Left renal pelvis (tissue), 4 donors: ENCODE measurements around the gene TOLLIP. TPM values are rescaled to one million over a fixed set of nuclear protein-coding genes. Genes with fewer than 3 reads are reported as not detected.
"Not testable (repeated sequence)": the region's sequence is repeated elsewhere in the genome, so short reads cannot be mapped to it uniquely, and the experiment has no call there.

Source experiments
- DNase-seq, 4 donors: peaks; one replicate each; pipeline ENCODE4 v3.0.0-alpha.2; 2013; ENCODE audit warnings: low read depth in 4 of 4, low spot score in 3 of 4
- polyA plus RNA-seq, 4 donors: library from polyadenylated mRNA; unstranded; fragments of 120-200 nt; gene quantifications; one replicate each; pipeline ENCODE4 v1.2.1, GENCODE V29; 2013; ENCODE audit not compliant: insufficient read length in 4 of 4

TOLLIP gene
- polyA plus RNA-seq, 4 donors = 21.7 to 50.4 (median 35.6) TPM

DNA sequence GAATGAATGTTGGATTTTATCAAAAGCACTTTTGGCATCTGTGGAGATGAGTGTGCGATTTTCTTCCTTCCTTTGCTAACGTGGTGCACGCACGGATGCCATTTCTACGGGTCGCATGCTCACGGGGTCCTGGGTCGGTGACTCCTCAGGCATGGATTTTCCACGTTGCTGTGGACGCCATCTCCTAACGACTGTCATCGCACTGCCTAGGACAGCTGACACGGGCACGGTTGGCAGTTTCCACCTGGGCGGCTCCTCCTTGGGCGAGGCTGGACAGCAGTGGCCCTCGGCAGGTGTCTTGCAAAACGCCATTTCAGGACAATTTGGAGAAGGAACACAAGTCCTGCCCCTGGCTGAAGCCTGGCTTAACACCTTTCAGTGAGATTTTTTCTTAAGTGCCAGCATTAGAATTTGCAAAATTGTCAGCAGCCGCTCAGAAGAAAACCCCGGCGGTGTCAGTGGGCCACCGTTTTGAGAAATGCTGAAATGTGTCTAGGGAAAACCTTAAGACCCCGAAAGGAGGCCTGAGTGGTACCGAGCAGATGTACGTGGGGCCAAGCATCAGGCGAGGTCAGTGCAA, 34.7 kb upstream of the TOLLIP start:
- no peak for DNase-seq

DNA sequence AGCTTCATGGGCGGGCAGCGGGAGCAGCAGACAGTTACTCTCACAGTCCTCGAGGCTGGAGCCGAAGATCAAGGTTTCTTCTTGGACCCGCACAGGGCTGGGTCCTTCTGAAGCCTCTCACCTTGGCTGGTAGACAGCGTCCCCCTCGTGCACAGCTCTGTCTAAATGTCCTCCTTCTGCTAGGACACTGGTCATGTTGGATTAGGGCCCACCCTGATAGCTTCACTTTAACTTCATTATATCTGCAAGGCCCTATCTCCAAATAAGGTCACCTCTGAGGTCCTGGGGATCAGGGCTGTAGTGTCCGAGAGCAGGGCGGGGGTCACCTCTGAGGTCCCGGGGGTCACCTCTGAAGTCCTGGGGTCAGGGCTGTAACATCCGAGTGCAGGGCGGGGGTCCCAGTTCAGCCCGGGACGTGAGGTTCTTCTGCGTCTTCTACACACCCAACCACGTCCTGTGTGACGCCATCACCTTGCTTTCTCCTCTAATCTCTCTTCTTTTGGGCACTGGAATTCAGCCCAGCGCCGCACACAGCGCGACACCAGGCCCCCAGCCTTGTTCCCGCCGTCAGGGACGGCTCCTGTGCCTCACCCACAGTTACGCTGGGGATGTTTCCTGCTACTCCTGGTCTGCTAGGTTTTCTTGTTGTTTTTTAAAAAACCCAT, 34.1 kb upstream of the TOLLIP start:
- no peak for DNase-seq

DNA sequence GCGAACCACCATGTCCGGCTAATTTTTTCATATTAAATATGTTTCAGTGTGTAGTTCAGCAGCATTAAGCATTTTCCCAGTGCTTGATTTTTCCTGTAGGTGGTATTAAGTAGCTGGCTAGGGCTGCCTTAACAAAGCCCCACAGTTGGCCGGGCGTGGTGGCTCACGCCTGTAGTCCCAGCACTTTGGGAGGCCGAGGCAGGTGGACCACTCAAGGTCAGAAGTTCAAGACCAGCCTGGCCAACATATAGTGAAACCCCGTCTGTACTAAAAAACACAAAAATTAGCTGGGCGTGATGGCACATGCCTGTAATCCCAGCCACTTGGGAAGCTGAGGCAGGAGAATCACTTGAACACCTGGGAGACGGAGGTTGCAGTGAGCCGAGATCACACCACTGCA, 33.5 kb upstream of the TOLLIP start:
- no peak for DNase-seq

DNA sequence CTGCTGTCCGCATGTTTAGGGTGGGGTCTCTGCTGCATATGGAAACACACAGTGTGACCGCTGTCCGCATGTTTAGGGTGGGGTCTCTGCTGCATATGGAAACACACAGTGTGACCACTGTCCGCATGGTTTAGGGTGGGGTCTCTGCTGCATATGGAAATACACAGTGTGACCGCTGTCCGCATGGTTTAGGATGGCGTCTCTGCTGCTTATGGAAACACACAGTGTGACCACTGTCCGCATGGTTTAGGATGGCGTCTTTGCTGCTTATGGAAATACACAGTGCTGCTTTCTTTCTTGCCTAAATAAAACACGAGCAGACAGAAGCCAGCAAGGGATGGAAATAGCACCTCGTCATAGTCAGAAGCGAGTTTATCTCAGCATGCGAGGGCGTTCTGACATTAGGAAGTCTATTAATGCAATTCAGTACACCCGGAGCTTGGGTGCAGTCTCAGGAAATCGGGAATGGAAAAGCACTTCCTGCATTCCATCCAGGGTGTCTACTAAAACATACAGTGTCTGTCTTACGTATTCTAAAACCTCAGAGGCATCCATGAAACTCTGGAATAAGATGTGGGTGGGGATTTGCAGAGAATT, 32.6 kb upstream of the TOLLIP start:
- no peak for DNase-seq

DNA sequence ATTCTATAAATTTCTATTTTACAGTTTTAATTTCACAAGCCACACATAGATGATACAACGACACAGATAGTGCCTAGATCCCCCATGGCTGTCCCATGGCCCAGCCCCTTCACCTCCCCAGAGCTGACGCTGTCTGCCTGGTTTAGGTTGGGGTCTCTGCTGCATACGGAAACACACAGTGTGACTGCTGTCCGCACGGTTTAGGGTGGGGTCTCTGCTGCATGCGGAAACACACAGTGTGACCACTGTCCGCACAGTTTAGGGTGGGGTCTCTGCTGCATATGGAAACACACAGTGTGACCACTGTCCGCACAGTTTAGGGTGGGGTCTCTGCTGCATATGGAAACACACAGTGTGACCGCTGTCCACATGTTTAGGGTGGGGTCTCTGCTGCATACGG, 31.8 kb upstream of the TOLLIP start:
- not testable (repeated sequence) for DNase-seq

DNA sequence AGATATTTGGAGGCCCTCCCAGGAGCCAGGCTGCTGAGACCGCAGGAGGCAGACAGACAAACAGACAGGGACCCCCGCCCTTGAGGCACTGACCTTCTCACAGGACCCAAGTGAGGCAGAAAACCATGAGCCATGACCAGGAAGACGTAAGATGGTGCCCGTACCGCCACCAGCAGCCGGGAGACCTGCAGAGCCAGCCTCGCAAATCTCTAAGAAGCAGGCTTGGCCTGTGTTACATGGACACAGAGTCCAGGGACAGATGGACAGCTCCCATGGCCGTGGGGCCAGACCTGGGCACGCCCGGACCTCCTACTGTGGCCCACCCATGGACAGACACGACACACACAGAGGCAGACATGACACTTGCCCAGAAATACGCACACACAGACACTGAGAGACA, 30.7 kb upstream of the TOLLIP start:
- DNase-seq = no peak

DNA sequence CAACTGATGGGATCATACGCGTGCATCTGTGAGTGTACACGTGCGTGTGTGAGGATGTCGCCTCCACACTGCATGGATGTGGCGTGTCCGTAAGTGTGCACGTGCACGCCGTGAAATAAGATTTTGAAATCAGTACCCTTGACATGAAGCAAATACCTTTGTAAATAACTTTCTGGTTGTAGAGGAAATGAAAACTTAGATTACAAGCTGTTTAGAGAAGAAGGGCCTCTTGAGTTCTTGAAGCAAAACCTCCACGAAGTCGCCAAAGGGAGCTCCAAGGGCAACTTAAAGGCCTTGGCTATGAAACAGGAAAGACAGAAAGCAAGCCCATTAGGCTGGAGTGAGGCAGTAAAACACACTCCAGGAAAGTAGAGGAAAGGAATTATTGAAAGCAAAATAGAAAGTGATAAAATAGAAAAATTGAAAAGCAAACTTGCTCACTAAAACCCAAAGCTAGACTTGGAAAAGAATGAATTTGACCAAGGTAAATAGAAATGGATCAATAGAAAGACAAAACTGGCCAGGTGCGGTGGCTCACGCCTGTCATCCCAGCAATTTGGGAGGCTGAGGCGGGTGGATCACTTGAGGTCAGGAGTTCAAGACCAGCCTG, 29.7 kb upstream of the TOLLIP start:
- DNase-seq = no peak

DNA sequence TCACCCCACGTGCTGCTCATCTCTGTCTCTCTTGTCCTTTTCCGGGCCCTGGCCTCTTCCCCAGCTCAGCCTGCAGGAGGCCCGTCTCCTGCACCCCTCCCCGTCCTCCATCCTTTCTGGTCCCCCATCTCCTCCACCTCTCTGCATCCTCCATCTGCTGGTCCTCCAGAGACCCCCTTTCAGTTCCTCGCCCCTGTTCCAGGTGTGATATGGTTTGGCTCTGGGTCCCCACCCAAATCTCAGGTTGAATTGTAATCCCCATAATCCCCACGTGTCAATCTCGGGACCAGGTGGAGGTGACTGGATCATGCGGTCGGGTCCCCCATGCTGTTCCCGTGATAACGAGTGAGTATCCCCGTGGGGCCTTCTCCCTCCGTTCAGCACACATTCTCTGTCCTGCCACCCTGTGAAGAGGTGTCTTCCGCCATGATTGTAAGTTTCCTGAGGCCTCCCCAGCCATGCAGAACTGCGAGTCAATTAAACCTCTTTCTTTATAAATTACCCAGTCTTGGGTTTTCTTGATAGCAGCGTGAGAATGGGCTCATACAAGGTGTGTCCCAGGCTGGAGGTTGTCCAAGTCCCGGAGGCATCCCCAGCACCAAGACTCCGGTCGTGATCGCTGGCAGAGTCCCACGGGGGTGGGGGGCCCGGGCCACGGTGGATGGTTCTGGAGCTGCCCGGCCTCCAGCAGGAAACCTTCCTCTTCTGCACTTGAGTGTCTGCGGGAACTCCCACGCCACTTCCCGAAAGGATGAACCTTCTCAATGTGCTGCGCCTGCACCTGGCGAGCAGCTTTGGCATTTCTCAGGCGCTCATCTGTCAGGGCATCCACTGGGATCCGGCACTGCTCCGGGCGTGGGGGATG, 29.0 kb upstream of the TOLLIP start:
- DNase-seq = no peak

DNA sequence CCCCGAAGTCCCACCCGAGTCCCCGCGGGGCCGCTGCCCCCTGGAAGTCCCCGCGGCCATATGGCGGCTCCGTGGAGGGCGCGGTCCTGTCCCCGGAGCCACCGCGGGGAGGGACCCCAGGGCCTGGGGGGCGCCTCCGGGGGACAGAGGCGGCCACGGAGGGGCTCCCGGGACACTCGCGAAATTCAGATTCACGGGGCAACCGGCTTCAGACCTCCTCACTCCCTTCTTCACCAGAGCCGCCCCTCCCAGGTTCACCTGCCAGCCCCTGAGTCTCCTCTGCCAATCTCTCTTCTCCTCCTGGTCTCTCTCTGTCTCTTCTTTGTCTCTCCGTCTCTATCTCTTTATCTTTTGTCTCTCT, 28.2 kb upstream of the TOLLIP start:
- DNase-seq = no peak

DNA sequence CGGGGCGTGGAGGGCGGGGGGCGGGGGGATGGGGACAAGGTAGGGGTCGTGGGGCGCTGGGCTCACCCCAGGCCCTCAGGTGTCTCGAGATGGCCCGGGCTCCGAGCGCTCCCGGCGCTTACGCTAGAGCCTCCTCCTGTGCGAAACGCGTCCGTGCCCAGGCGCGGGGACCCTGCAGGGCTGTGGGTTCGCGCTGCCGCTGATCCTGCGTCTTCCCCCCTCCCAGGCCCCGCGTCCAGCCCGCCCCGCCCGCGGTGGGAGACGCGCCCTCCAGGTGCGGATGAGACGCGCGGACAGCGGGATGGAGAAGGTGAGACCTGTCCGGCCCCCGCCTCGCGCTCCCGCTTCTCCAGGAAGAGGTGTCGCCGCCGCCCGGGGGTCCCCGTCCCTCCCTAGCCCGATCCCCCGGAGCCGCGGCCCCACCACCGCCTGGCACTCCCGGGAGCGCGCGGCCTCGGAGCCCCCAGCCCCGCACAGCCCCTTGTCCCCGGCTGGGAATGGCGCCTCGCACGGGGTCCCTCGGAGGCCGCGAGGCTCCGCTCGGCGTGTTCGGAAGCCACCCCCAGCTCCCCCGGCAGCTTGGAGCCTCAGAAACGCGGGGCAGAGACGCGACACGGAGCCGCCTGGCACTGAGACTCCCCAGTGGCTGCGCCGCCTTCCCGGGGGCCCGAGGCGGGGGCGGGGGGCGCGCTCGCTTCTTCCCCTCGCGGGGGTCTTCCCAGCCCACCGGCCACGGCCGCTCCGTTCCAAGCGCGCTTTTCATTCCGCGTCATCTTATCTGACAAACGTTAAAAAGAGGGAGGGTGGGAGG, 27.6 kb upstream of the TOLLIP start:
- no peak for DNase-seq

DNA sequence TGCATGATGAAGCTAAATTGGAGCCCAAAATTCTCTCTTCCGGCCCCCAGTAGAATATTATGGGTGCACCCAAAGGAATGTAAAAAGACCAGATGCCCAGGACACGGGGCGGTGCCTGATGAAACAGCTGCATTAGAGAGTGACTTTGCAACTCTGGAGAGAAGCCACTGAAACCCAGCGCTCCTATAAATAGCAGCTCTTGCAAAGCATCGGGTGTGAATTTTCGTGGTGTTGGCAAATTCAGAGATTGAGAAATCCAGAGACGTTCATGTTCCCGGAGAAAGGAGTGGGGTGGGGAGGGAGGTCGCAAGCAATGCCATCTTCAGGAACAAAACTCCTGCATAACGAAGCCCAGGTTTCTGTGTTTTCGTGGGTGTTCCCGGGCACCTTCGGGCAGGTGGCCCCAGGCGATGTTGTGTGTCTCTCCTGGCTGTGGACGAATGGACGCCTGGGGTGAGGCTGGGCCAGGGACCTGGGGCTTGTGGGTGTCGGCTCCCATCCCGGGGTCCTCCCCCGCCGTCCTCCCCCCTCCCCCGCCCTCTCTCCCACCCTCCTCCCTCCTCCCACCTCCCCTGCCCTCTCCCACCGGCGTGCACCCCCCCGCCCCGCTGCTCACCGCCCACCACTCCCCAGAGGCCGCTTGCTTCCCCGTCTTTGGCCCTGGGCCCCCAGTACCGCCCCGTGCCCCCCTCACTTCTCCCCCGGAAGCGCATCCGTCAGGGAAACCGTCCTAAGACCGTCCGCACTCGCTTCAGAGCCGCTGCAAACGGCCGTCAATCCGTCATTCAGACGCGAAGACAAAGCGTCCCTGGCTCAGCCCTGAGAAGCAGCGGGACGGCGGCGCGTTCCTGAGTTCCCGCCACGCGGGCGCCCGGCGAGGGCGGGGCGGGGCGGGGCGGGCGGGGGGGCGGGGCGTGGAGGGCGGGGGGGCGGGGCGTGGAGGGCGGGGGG, 26.7 kb upstream of the TOLLIP start:
- DNase-seq = no peak

DNA sequence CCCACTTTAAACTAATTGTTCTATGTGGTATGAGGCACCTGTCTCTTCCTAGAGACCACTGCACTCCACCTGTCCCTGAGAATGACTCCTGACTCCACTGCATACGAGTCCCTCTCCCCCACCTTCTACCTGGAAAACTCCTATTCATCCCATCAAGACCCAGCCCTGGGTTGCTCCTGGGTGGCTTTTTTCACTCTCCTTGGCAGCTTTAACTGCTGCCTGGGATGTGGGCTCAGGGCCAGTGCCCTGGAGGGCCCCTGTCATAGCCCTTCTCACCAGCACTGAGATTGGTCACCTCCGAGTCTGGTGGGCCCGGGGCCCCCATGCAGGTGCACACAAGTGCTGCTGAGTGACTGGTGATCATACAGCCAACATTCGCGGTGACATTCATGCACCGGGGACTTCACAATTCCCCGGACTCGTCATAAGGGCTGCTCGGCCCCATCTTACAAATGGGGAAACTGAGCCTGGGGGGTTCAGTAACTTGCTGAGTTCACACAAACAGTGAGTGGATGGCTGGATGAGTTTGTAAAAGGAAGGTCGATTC, 25.9 kb upstream of the TOLLIP start:
- DNase-seq = no peak

DNA sequence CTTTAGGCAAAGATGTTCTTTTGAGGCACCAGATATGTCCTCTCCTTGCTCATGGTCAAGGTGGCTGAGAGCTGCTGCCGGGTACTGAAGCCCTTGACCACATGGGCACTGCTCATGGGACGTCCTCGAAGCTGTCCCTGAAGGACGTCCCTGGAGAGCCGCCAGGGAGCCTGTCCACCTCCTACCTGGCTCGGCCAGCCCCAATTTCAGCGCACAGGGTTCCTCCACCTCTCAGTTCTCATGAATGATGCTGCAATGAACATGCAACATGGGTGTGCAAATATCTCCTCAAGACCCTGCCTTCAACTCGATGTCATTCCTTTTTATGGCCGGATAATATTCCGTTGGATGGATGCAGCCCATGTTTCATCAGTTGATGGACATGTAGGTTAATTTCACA, 24.4 kb upstream of the TOLLIP start:
- DNase-seq = no peak

DNA sequence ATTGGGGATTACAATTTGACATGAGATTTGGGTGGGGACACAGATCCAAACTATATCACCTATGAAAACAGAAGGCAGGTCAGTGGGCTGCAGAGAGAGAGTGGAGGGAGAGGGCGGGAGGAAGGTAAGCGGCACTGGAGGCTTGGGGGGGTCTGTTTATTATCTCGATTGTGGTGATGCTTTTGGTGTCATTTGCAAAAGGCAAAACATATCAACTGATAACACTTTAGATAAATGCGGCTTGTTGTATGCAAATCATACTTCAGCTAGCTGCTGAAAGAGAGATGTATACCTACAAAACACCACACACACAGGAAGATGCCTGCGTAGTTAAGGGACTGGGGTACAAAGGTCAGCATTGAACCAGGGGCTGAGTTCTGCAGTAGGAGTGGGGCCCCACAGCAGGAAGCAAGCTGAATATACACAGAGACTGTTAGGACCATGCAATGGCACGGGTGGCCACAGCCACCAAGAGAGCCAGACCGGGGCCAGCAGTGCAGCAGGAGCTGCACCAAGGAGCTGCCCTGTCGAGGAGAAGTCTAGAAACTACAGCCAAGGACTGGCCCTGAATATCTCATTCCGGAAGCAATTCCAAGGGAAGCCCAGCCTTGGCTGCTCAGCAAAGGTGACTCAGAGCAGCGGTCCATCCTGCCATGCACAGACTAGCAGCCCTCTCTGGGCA, 23.8 kb upstream of the TOLLIP start:
- DNase-seq = no peak

DNA sequence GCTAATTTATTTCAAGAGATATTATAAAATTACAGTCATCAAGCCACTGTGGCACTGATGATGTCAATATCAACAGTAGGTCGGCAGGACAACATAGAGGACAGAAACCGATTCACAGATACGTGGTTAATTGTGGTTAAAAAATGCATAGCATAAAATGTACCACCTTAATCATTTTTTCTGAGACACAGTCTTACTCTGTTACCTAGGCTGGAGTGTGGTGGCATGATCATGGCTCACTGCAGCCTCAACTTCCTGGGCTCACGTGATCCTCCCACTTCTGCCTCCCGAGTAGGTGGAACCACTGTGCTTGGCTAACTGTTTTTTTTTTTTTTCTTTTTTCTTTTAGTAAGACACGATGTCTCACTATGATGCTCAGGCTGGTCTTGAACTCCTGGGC, 21.0 kb upstream of the TOLLIP start:
- DNase-seq = no peak

DNA sequence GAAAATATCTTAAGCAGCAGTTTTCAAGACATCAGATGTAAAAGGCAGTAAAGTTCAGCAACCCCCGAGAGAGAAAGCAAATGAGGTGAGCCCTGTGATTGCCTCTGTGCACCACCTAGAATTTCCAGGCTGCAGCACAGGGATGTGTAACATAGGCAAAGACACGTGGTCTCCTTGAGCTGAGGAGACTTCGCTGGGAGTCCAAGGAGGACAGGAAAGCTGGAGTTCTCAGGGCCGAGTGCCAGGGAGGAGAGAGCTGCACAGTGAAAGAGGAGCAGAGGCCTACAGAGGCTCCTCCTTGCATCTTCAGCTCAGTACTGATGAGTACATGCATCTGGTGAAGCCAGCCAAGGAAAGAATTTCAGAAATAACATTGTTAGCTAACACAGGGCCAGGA, 17.6 kb upstream of the TOLLIP start:
- DNase-seq = no peak

DNA sequence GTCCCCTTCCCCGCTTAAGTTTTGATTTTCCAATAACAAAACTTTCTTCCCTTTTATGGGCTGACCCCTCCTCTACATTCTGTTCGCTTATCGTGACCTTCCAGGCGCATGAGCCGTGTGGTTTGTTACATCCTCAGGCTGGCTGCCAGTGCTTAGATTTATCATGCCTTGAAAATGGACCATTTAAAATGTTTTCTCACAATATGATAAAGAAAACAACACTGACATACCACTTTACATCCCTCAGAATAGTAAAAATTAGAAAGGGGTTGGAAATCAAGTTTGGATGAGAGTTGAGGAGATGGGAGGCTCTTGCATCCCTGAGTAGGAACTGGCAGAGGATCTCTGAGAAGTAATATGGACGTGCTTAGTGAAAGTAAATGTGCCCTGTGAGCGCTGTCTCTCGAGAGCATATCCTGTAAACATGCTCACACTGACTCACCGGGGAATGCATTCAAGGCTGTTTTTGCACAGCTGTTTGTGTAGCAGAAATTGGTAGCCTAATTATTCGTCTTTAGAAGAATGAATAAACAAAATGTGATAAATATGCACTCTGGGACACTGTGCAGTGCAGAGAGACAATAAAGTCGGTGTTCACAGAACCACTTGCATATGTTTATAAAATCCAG, 17.1 kb upstream of the TOLLIP start:
- DNase-seq = no peak

DNA sequence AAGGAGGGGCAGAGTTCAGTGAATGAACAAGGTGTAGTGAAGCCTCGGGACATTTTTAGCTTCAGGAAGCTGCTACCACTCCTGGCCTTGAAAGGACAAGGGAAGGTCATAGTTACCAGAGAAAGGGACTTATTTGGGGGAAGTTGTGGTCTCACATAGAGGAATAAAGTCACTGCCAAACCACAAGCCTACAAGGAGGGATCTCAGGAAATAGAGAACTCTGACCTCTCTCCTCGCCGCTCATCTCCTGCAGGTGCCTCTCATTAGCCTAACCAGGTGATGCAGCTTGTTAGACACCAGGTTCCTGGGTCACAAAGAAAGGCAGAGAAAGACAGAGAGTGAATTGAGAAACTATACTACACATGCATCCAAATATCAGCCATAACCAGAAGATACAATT, 14.3 kb upstream of the TOLLIP start:
- DNase-seq = no peak
